GM12878 (cell line): ENCODE data around the gene RIC1. TPM values are rescaled to one million over a fixed set of nuclear protein-coding genes. Genes with fewer than 3 reads are reported as not detected.

Experiments
- ATF7 ChIP-seq: fragments of 450-650 bp; IDR thresholded peaks from 2 replicates; pipeline ENCODE4 v1.6.1; 2016; ENCODE audit warnings: low read depth, mild to moderate bottlenecking
- BACH1 ChIP-seq: fragments of 450-650 bp; IDR thresholded peaks from 2 replicates; pipeline ENCODE4 v1.6.1; 2017; ENCODE audit warnings: mild to moderate bottlenecking, borderline replicate concordance
- CBFB ChIP-seq: IDR thresholded peaks from 2 replicates; pipeline ENCODE4 v1.6.1; 2016; ENCODE audit warnings: antibody characterized with exemption, low read depth
- CEBPZ ChIP-seq: fragments of 150-350 bp; IDR thresholded peaks from 2 replicates; pipeline ENCODE4 v1.6.1; 2016; ENCODE audit warnings: low read depth, low read length
- FOS ChIP-seq: IDR thresholded peaks from 3 replicates; pipeline ENCODE4 v1.6.1; 2011; ENCODE audit warnings: borderline replicate concordance; ENCODE audit not compliant: insufficient read length; ENCODE audit errors: extremely low read depth
- JUNB ChIP-seq: IDR thresholded peaks from 2 replicates; pipeline ENCODE4 v1.6.1; 2016; ENCODE audit warnings: antibody characterized with exemption, mild to moderate bottlenecking
- LARP7 ChIP-seq: fragments of 450-650 bp; IDR thresholded peaks from 2 replicates; pipeline ENCODE4 v1.6.1; 2017; ENCODE audit warnings: mild to moderate bottlenecking
- MTA2 ChIP-seq: fragments of 450-650 bp; IDR thresholded peaks from 2 replicates; pipeline ENCODE4 v1.6.1; 2016; ENCODE audit warnings: low read depth, mild to moderate bottlenecking, moderate library complexity
- MTA3 ChIP-seq: IDR thresholded peaks from 2 replicates; pipeline ENCODE4 v1.6.1; 2012; ENCODE audit warnings: low read length, inconsistent platforms, borderline replicate concordance
- RAD21 ChIP-seq: IDR thresholded peaks from 2 replicates; pipeline ENCODE4 v1.6.1; 2011; ENCODE audit warnings: mild to moderate bottlenecking, low read depth, low read length, moderate library complexity; ENCODE audit not compliant: insufficient read depth
- RBBP5 ChIP-seq: fragments of 200-600 bp; sonication (generic); conservative IDR thresholded peaks from 2 replicates; pipeline ENCODE4 v1.6.1; 2016
- RFX5 ChIP-seq: IDR thresholded peaks from 2 replicates; pipeline ENCODE4 v1.6.1; 2011; ENCODE audit warnings: low read depth, low read length, improper control_type of control experiment
- SKIL ChIP-seq: fragments of 450-650 bp; IDR thresholded peaks from 2 replicates; pipeline ENCODE4 v1.6.1; 2017; ENCODE audit warnings: mild to moderate bottlenecking, low read depth, inconsistent platforms; ENCODE audit not compliant: poor library complexity, severe bottlenecking
- SPI1 ChIP-seq: IDR thresholded peaks from 2 replicates; pipeline ENCODE4 v1.6.1; 2011; ENCODE audit warnings: low read depth, mild to moderate bottlenecking, low read length, moderate library complexity, borderline replicate concordance; ENCODE audit not compliant: insufficient read depth
- TBL1XR1 ChIP-seq: IDR thresholded peaks from 2 replicates; pipeline ENCODE4 v1.6.1; 2012; ENCODE audit warnings: low read depth, low read length, improper control_type of control experiment
- YBX1 ChIP-seq: fragments of 450-650 bp; IDR thresholded peaks from 2 replicates; pipeline ENCODE4 v1.6.1; 2016; ENCODE audit warnings: antibody characterized with exemption
- ZNF384 ChIP-seq: IDR thresholded peaks from 2 replicates; pipeline ENCODE4 v1.6.1; 2012; ENCODE audit warnings: low read depth, mild to moderate bottlenecking, low read length, improper control_type of control experiment, borderline replicate concordance
- polyA plus RNA-seq, 11 experiments: library from polyadenylated mRNA; depleted of rRNA in 4 of 11; unstranded in 6 of 11; stranded (reverse) in 5 of 11; fragments of >200 nt; fragmentation: Nextera tagmentation in 4 of 11; fragmentation: Illumina TruSeq in 1 of 11; extraction: Ambion mirVana in 4 of 11; extraction: Trizol in 1 of 11; gene quantifications; 1 replicate in 1 of 11; 2 replicates in 10 of 11; pipeline versions ENCODE4 v1.2.1 to v1.2.3, GENCODE V29; 2011 to 2016; ENCODE audit warnings: inconsistent platforms in 2 of 11, missing spikeins in 2 of 11, low read depth in 1 of 11
- total RNA-seq, 4 experiments: library from RNA; depleted of rRNA in 3 of 4; stranded (reverse); fragments of >200 nt in 3 of 4; fragmentation: Illumina TruSeq in 1 of 4; extraction: Trizol in 1 of 4; gene quantifications; 2 replicates each; pipeline versions ENCODE4 v1.2.1 to v1.2.3, GENCODE V29; 2013 to 2021
- TF ChIP-seq, protein P1 (sequence below): fragments of 450-650 bp; IDR thresholded peaks from 2 replicates; pipeline ENCODE4 v1.6.1; 2014; ENCODE audit warnings: mild to moderate bottlenecking
- TF ChIP-seq, protein P2 (sequence below): IDR thresholded peaks from 2 replicates; pipeline ENCODE4 v1.6.1; 2011; ENCODE audit warnings: borderline replicate concordance, low read depth, mild to moderate bottlenecking, moderate library complexity, low read length; ENCODE audit not compliant: insufficient read depth, poor library complexity, severe bottlenecking

The RIC1 gene
- total and polyA plus RNA-seq, 10 of the 15 experiments (the other 5 are each of a cell fraction or from before 2014, with no cell fraction given), result 6.2 to 59.8 (median 33.3) TPM

- TF ChIP-seq SKIL (no peak), LARP7 (no peak), MTA3 (no peak), RAD21 (peak; percentile 49), YBX1 (no peak), MTA2 (peak; percentile 41; the same call in 1 of the 2 replicates), RBBP5 (no peak), TBL1XR1 (no peak), JUNB (no peak), CEBPZ (no peak), CBFB (no peak), ZNF384 (peak; percentile 46; the same call in 1 of the 2 replicates), FOS (no peak), BACH1 (no peak), ATF7 (no peak; the same call in 1 of the 2 replicates), RFX5 (no peak), SPI1 (no peak)
- TF ChIP-seq, protein P1, sequence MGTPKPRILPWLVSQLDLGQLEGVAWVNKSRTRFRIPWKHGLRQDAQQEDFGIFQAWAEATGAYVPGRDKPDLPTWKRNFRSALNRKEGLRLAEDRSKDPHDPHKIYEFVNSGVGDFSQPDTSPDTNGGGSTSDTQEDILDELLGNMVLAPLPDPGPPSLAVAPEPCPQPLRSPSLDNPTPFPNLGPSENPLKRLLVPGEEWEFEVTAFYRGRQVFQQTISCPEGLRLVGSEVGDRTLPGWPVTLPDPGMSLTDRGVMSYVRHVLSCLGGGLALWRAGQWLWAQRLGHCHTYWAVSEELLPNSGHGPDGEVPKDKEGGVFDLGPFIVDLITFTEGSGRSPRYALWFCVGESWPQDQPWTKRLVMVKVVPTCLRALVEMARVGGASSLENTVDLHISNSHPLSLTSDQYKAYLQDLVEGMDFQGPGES, result no peak
- TF ChIP-seq, protein P2, sequence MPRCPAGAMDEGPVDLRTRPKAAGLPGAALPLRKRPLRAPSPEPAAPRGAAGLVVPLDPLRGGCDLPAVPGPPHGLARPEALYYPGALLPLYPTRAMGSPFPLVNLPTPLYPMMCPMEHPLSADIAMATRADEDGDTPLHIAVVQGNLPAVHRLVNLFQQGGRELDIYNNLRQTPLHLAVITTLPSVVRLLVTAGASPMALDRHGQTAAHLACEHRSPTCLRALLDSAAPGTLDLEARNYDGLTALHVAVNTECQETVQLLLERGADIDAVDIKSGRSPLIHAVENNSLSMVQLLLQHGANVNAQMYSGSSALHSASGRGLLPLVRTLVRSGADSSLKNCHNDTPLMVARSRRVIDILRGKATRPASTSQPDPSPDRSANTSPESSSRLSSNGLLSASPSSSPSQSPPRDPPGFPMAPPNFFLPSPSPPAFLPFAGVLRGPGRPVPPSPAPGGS, result no peak
Observed at GRCh38 chr9:5608298-5609225, 20.3 kb upstream of the RIC1 start (continued).
